ENCODE data around the gene C15orf62.

Gene C15orf62

DNA sequence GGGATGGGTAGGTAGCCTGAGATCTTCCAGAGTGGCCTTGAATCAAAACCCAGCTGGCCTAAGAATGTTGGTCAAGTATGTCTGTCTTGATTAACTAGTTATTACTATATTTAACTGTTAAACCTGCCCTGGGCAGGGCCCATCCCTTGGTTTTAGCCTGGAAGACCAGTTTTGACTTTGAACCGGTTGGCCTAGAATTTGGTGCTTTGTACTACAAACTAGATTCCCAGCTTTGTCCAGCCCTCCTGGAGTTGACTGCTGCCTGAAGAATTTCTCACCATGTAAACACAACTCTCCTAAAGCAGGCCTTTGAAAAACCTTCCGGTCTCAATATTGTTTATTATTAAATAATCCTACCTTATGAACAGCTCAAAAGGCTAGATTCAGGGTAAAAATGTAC is 16.0 kb downstream of the C15orf62 start:
- no peak for DNase-seq

GRCh38 chr15:40787344-40787841 is 17.6 kb downstream of the C15orf62 start:
- peak; percentile 19 for DNase-seq

GRCh38 chr15:40787991-40788390 is 18.2 kb downstream of the C15orf62 start:
- no peak for DNase-seq

- no peak for DNase-seq
These were observed 19.3 kb downstream of the C15orf62 start for GRCh38 chr15:40789119-40789518.

- DNase-seq: no peak
These were observed 20.2 kb downstream of the C15orf62 start for GRCh38 chr15:40789999-40790398.

GRCh38 chr15:40790718-40791117 is 20.9 kb downstream of the C15orf62 start:
- no peak for DNase-seq

- DNase-seq: no peak
These were observed 22.6 kb downstream of the C15orf62 start for GRCh38 chr15:40792394-40792793.

DNA sequence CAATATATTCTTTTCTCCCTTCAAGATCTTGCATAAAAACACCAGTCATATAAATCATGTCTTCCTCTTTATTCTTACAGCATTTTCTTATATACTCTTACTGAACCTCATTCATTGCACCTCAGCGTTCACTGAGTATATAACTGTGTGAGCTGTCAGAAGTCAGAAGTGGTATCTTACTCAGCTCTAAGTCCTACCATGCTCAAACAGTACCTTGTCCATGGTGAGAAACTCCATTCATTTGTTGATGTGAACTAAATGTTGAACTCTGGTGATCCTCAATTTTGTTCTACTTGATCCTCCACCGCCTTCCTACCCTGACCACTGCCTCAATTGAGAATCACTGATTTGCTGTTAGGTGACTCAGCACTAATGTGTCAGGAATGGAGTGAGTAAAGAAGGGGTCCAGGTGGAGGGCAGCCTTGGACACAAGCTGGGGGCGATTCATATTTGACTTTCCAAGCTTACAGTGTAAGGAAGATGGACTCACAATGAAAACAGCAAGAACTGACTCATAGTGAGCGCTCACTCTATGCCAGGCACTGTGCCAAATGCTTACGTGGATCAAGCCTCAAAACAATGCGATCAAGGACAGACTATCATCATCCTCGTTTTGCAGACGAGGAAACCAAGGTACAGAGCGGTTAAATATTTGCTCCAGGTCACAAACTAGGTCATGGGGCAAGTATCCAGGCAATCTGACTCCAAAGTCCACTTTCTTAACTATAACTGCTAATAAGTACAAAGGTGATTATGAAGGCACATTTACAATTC is 23.6 kb downstream of the C15orf62 start:
- no peak for DNase-seq

GRCh38 chr15:40796041-40796440 is 26.3 kb downstream of the C15orf62 start:
- no peak for DNase-seq

DNA sequence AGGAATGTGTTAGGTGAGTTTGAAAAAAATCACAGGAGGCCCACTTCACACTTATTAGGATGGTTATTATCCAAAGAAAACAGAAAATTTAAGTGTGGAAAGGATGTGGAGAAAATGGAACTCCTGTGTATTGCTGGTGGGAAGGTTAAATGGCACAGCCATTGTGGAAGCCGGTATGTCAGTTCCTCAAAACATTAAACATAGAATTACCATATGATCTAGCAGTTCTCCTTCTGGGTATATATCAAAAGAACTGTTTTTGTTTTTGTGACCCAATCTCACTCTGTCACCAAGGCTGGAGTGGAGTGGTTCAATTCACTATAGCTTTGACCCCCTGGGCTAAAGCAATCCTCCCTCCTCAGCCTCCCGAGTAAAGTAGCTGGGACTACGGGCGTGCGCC is 26.7 kb downstream of the C15orf62 start:
- DNase-seq: no peak

DNA sequence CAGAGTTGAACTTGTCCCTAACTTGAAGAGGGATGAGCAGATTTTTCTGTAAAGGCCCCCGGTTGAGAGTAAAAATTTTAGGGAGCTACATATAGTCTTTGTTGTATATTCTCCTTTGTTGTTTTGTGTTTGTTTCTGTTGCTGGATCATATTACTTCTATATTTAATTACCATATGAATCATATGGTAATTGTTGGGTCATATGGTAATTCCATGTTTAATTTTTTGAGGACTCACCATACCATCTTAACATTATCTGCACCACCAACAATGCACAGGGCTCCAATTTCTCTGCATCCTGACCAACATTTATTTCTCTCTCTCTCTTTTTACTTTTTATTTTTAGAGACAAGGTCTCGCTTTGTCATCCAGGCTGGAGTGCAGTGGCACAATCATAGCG is 29.7 kb downstream of the C15orf62 start:
- DNase-seq: no peak

DNA sequence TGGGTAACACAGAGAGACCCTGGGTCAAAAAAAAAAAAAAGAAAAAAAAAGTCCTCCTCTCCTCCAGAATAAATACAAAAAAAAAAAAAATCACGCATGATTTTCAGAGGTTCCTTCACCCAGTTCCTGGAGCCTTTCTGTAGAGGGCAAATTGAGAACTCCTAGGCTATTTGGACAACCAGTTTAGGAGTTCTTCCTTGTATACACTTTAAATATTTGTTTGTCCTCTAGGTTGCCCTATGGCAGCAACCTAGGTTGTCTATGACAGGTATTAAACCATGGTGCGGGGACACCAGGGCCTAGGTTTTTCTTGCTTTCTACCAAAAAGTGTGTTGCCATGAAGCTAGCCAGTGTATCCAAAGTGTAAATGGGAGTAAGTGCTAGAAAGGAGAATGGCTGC is 33.3 kb downstream of the C15orf62 start:
- DNase-seq: no peak

DNA sequence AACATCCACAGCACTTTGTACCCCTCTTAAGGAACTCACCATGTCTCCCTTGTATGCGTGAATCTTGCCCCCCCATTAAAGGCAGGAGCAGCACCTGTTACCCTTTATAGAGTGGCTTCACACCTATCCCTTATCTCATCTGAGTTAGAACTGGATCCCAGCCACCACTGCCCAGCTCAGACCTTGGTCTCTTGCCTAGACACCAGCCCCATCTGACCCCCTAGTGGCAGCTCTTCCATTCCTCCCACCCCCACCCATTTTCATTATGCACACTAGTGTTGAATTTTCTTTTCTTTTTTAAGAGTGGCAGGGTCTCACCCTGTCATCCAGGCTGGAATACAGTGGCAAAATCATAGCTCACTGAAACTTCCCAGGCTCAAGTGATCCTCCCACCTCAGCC is 33.9 kb downstream of the C15orf62 start:
- no peak for DNase-seq

DNA sequence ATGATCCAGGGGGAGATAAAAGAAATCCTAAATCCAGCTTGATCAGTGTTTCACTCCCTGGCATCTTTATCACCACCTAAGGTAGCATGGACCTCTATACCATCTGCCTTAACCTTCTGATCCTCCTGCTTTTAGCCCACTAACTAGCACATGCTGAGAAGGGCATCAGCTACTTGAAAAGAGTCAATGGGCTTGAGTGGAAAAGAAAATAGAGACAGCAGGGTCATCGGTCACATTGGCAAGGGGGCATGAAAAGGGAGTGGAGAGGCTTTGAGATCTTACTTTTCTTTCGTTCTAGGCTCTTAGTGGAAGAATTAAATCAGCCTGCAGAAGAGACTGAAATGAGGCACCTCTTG is 36.9 kb downstream of the C15orf62 start:
- no peak for DNase-seq

GRCh38 chr15:40807028-40807887 is 37.5 kb downstream of the C15orf62 start, which contains the start of the genes DNAJC17 and ZFYVE19:
Gene DNAJC17 (minus strand): TSS chr15:40807473. CDS start chr15:40807446, 27 bp downstream.
Gene ZFYVE19 (plus strand): TSS chr15:40807089. CDS start chr15:40807590, 501 bp downstream.
- peak; percentile 93 for DNase-seq

DNA sequence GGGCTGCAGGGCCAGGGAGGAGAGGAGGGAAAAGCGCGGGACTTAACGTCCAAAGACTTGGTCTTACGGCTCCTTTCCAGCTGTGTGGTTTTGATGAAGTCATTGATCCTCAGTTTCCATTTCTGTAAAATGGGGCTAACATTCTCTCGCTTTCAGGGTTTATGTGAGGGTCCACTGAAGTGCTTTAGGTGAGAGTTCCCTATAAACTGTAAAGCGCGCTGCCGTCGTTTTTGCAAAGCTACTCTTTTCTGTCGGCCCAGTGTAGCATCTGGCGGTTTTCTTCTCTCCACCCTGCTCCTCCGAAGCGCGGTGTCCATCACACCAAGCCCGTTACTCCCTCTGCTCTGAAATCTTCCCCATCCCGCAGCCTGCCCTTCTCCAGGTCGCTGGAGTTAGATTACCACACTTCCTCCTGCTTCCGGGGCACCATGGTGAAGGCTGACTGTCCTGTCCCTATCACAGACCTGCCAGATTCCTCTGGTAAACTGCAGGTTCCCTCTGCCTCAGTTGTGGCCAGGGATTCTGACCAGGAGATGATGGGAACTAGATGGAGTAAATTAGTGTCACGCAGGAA is 38.2 kb downstream of the C15orf62 start:
- no peak for DNase-seq

DNA sequence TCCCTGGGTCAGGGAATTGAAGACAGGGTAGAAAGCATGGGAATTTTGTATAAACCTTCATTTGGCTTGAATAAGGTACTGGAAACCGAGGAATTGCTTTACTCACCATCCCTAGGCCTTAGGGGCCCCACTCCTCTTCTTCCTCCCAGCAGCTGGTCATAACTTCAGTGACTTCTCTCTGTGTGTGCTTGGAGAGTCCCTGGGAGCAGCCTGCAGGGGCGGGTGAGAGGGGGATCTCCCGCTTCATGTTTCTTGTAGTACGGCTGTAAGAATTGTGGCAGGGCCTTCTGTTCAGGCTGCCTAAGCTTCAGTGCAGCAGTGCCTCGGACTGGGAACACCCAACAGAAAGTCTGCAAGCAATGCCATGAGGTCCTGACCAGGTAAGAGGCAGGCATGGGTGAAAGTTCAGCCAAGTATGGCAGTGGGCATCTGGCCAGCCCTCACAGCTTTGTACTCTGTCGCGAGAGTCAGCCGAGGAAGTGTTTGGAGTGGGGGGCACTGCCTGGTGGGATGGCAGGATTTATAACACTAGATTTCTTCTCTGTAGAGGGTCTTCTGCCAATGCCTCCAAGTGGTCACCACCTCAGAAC is 39.2 kb downstream of the C15orf62 start:
- DNase-seq: no peak

- no peak for DNase-seq
These were observed 43.1 kb downstream of the C15orf62 start for GRCh38 chr15:40812721-40813425.

- peak; percentile 15 for DNase-seq
These were observed 45.4 kb downstream of the C15orf62 start for GRCh38 chr15:40815042-40815698.

GRCh38 chr15:40819048-40819447 is 49.3 kb downstream of the C15orf62 start:
- DNase-seq: no peak

GRCh38 chr15:40821195-40821594 is 51.4 kb downstream of the C15orf62 start:
- no peak for DNase-seq
